Karpas-422 (cell line): Measurements from ENCODE around the gene AQP6. TPM values are rescaled to one million over a fixed set of nuclear protein-coding genes. Genes with fewer than 3 reads are reported as not detected.

Experiments
- DNase-seq: peaks from one replicate; pipeline ENCODE4 v3.0.0-alpha.2; 2015
- H2AFZ ChIP-seq: fragments of 200-600 bp; sonication (generic); 2 replicates; pipeline ENCODE4 v1.6.1; 2014; ENCODE audit warnings: antibody characterized with exemption, low read length, mixed read lengths
- H3K27ac ChIP-seq: fragments of 200-600 bp; sonication (generic); 2 replicates; pipeline ENCODE4 v1.5.1; 2014; ENCODE audit warnings: mild to moderate bottlenecking, low read length, moderate library complexity
- H3K27me3 ChIP-seq: fragments of 200-600 bp; sonication (generic); 2 replicates; pipeline ENCODE4 v1.6.1; 2014; ENCODE audit warnings: low read length, mixed read lengths
- H3K36me3 ChIP-seq: fragments of 200-600 bp; sonication (generic); 2 replicates; pipeline ENCODE4 v1.6.1; 2014; ENCODE audit warnings: low read length, mixed read lengths; ENCODE audit not compliant: insufficient read depth
- H3K4me1 ChIP-seq: fragments of 200-600 bp; sonication (generic); 2 replicates; pipeline ENCODE4 v1.6.1; 2014; ENCODE audit warnings: mild to moderate bottlenecking, low read length, mixed read lengths
- H3K4me2 ChIP-seq: fragments of 200-600 bp; sonication (generic); 2 replicates; pipeline ENCODE4 v1.6.1; 2014; ENCODE audit warnings: low read length, low read depth, mild to moderate bottlenecking; ENCODE audit not compliant: poor library complexity, severe bottlenecking
- H3K4me3 ChIP-seq: fragments of 200-600 bp; sonication (generic); 2 replicates; pipeline ENCODE4 v1.5.1; 2014; ENCODE audit warnings: mild to moderate bottlenecking, antibody characterized with exemption, low read length, mixed read lengths
- H3K79me2 ChIP-seq: fragments of 200-600 bp; sonication (generic); 2 replicates; pipeline ENCODE4 v1.6.1; 2014; ENCODE audit warnings: mild to moderate bottlenecking, low read length, mixed read lengths
- H3K9ac ChIP-seq: fragments of 200-600 bp; sonication (generic); 2 replicates; pipeline ENCODE4 v1.6.0; 2014; ENCODE audit warnings: low read length
- H3K9me2 ChIP-seq: fragments of 200-600 bp; sonication (generic), shearing (Covaris generic); replicated peaks from 2 replicates; pipeline ENCODE4 v1.6.0; 2014; ENCODE audit warnings: mild to moderate bottlenecking, low read length, moderate library complexity; ENCODE audit not compliant: insufficient read depth
- H3K9me3 ChIP-seq: fragments of 300-700, 200-600 bp; sonication (generic); 2 replicates; pipeline ENCODE4 v1.6.1; 2014; ENCODE audit warnings: low read length, mixed read lengths
- H4K20me1 ChIP-seq: fragments of 200-600 bp; sonication (generic); 2 replicates; pipeline ENCODE4 v1.6.1; 2014; ENCODE audit warnings: mild to moderate bottlenecking, antibody characterized with exemption, low read length, low read depth; ENCODE audit not compliant: insufficient read depth
- total RNA-seq: library from RNA; depleted of rRNA; stranded (reverse); fragments of >200 nt; shearing (Covaris generic); gene quantifications from 2 replicates; pipeline ENCODE4 v1.2.3, GENCODE V29; 2014; ENCODE audit warnings: low replicate concordance

AQP6 gene
- total RNA-seq, 1 experiment from 2014 or later, result 0.04 TPM

DNA sequence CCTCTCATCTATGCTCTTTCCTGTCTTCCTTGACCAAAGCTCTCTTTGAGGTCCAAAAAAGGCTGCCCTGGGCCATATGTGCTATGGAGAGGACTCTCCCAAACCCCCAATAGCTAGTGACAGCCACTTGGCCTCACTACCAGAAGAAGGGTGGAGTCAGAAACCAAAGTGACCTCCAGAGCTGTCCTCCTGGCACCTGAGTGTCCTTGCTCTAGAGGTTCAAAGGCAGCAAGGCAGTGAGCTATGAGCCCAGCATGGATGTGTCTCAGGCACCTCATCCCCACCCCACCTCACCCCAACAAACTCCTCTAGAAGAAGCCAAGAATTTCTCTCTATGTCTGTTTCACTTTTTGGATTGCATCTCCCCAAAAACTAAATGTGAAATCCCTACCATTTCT is 15.2 kb upstream of the AQP6 start:
- Histone ChIP-seq H3K36me3 (no peaks in the 10 kb centered on the region; the same call in 1 of the 2 replicates), H3K79me2 (peaks cover 5% of the 10 kb centered on the region), H3K4me2 (peak overlapping the region; percentile 65), H3K4me1 (peaks cover 96% of the 10 kb centered on the region), H3K27me3 (no peaks in the 10 kb centered on the region), H3K9ac (peak overlapping the region; percentile 70), H2AFZ (no peak overlapping the region), H3K27ac (peak overlapping the region; percentile 99), H3K9me2 (no peaks in the 10 kb centered on the region), H3K4me3 (peak overlapping the region; percentile 36; the same call in 1 of the 2 replicates), H4K20me1 (no peaks in the 10 kb centered on the region), H3K9me3 (no peaks in the 10 kb centered on the region)
- peak; percentile 50 for DNase-seq

DNA sequence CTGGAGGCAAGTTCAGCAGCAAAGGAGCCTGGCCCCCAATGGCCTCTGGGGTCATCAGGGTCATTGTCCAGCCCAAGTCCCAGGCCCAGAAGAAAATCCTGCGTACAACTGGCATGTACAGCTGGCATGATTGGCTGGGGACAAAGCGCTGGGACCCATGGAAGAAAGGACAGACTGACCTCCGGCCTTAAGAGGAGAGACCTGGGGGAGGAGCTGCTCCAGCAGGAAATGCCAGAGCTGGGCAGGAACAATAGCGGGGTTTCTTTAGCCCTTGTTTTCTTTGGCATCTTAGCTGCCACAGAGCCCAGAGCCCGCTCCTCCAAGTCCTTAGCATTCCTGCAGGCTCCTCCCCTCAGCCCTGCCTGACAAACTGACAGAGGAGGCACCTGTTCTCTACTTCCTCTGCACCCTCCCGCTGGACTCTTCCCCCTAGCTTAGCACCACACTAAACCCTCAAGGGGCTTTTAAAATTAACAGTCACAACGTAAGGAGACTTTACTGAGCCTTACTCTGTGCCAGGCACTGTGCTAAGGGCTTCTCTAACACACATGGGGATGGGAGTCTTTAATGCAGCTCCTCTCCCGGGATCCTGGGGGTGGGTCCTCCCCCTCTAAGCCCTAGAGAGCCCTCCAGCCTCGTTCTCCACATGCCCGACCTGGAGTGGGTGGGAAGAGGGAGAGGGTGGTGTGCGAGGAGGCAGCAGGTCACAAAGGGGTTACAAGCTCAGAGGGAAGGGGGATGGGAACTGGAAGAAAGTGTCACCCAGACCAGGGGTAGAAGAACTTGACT is 12.9 kb upstream of the AQP6 start:
- DNase-seq, result peak; percentile 89
- Histone ChIP-seq H3K27me3 (no peaks in the 10 kb centered on the region), H3K79me2 (peaks cover 7% of the 10 kb centered on the region), H3K36me3 (no peaks in the 10 kb centered on the region; the same call in 1 of the 2 replicates), H3K9me3 (no peaks in the 10 kb centered on the region), H3K9me2 (no peaks in the 10 kb centered on the region), H3K4me3 (peak overlapping the region; percentile 47), H3K9ac (peak overlapping the region; percentile 74), H3K27ac (peak overlapping the region; percentile 99), H2AFZ (no peak overlapping the region), H3K4me1 (peaks cover 96% of the 10 kb centered on the region), H3K4me2 (peak overlapping the region; percentile 62), H4K20me1 (no peaks in the 10 kb centered on the region)

GRCh38 chr12:49960474-49961110 is 12.2 kb upstream of the AQP6 start:
- H3K79me2 ChIP-seq, result peaks cover 8% of the 10 kb centered on the region
- peak overlapping the region; percentile 99 for H3K27ac ChIP-seq
- H3K9me2 ChIP-seq, result no peaks in the 10 kb centered on the region
- no peaks in the 10 kb centered on the region for H3K27me3 ChIP-seq
- H3K4me3 ChIP-seq, result peak overlapping the region; percentile 47
- no peaks in the 10 kb centered on the region for H4K20me1 ChIP-seq
- no peaks in the 10 kb centered on the region for H3K9me3 ChIP-seq
- no peaks in the 10 kb centered on the region; the same call in 1 of the 2 replicates for H3K36me3 ChIP-seq
- no peak overlapping the region for H2AFZ ChIP-seq
- DNase-seq, result peak; percentile 60
- peaks cover 96% of the 10 kb centered on the region for H3K4me1 ChIP-seq
- peak overlapping the region; percentile 74 for H3K9ac ChIP-seq
- peak overlapping the region; percentile 62 for H3K4me2 ChIP-seq

DNA sequence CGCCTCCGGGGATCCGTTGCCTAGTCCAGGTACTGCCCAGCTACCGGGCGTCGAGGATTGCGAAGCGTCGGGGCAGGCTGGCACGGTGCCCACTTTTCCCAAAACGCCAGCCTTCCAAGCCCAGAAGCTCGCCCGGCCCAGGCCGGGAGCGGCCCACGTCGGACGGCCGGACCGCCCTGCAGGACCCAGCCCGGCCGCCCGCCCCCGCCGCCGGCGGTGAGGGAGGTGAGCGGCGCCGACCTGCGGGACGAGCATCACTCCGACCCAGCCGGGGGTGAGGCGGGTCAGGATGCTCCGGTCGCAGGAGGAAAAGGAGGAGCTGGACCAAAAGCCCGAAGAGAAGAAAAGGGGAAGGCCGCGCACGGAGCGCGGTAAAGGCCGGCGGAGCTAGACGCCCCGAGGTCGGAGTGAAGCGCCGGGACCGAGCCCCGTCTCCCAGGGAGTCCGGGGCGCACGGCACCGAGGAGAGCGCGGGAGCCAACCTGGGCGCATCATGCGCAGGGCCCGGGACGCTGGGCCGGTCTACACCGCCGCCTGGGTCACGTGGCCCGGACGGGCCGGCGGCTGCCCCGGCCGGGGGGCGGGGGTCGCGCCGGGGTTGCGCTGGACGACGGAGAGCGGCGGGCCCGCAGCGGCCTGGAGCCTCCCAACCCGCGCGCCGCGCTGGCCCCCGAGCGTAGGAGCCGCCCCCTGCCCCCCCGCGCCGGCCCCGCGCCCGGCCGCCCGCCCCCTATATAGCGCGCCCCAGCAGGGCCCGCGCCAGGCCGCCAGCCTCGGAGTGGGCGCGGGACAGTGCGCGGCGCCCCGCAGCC is 11.4 kb upstream of the AQP6 start, which contains the start of gene AQP5:
AQP5 (plus strand) TSS at position 762 of the 812 bp plus-strand sequence. CDS start 146 bp downstream, outside the sequence.
- H3K9me3 ChIP-seq, result no peaks in the 10 kb centered on the region
- H3K9ac ChIP-seq, result peak within 1 kb of the TSS; percentile 90
- H3K79me2 ChIP-seq, result peaks cover 8% of the 10 kb centered on the region
- H3K27me3 ChIP-seq, result no peaks in the 10 kb centered on the region
- H4K20me1 ChIP-seq, result no peaks in the 10 kb centered on the region
- DNase-seq, result no peak
- no peaks in the 10 kb centered on the region for H3K9me2 ChIP-seq
- peaks cover 96% of the 10 kb centered on the region for H3K4me1 ChIP-seq
- H3K27ac ChIP-seq, result peak within 1 kb of the TSS; percentile 99
- peak within 1 kb of the TSS; percentile 71 for H3K4me2 ChIP-seq
- no peak within 1 kb of the TSS for H2AFZ ChIP-seq
- no peaks in the 10 kb centered on the region; the same call in 1 of the 2 replicates for H3K36me3 ChIP-seq
- H3K4me3 ChIP-seq, result peak within 1 kb of the TSS; percentile 67

GRCh38 chr12:49961993-49962764 is 10.6 kb upstream of the AQP6 start:
- no peaks in the 10 kb centered on the region for H3K9me3 ChIP-seq
- no peak overlapping the region for H2AFZ ChIP-seq
- peak overlapping the region; percentile 90 for H3K9ac ChIP-seq
- H4K20me1 ChIP-seq, result no peaks in the 10 kb centered on the region
- peaks cover 8% of the 10 kb centered on the region for H3K79me2 ChIP-seq
- H3K27me3 ChIP-seq, result no peaks in the 10 kb centered on the region
- H3K4me3 ChIP-seq, result peak overlapping the region; percentile 67
- peak overlapping the region; percentile 97 for H3K27ac ChIP-seq
- H3K4me1 ChIP-seq, result peaks cover 96% of the 10 kb centered on the region
- DNase-seq, result no peak
- no peaks in the 10 kb centered on the region; the same call in 1 of the 2 replicates for H3K36me3 ChIP-seq
- no peaks in the 10 kb centered on the region for H3K9me2 ChIP-seq
- H3K4me2 ChIP-seq, result peak overlapping the region; percentile 71

GRCh38 chr12:49962861-49963765 is 9.6 kb upstream of the AQP6 start:
- no peaks in the 10 kb centered on the region for H3K27me3 ChIP-seq
- H3K4me3 ChIP-seq, result peak overlapping the region; percentile 67
- no peaks in the 10 kb centered on the region for H4K20me1 ChIP-seq
- peak overlapping the region; percentile 90 for H3K9ac ChIP-seq
- peak overlapping the region; percentile 97 for H3K27ac ChIP-seq
- H3K9me3 ChIP-seq, result no peaks in the 10 kb centered on the region
- no peaks in the 10 kb centered on the region for H3K9me2 ChIP-seq
- no peaks in the 10 kb centered on the region; the same call in 1 of the 2 replicates for H3K36me3 ChIP-seq
- DNase-seq, result peak; percentile 96
- H2AFZ ChIP-seq, result no peak overlapping the region
- peaks cover 96% of the 10 kb centered on the region for H3K4me1 ChIP-seq
- H3K4me2 ChIP-seq, result peak overlapping the region; percentile 71
- peaks cover 8% of the 10 kb centered on the region for H3K79me2 ChIP-seq
